Astrocyte of the spinal cord (primary cell): ENCODE results near the gene GALNTL6.

Experiments
- DNase-seq: peaks from one replicate; pipeline ENCODE4 v3.0.0; 2011; ENCODE audit warnings: low read depth, low spot score
- H3K4me3 ChIP-seq: 2 replicates; pipeline ENCODE4 v1.5.1; 2011; ENCODE audit warnings: low read depth, mild to moderate bottlenecking, low read length, moderate library complexity
- CTCF ChIP-seq: IDR thresholded peaks from 2 replicates; pipeline ENCODE4 v1.5.1; 2012; ENCODE audit warnings: low read depth, mild to moderate bottlenecking, low read length, inconsistent platforms
- in situ Hi-C: cut with HindIII; loops from 2 replicates; pipeline ENCODE4 v1.10.0; 2017; ENCODE audit warnings: low sequenced_read_pairs

The GALNTL6 gene

GRCh38 chr4:172666711-172667368, 853.6 kb downstream of the GALNTL6 start:
- no peak for TF ChIP-seq CTCF
- no peak overlapping the region for H3K4me3 ChIP-seq
- DNase-seq = no peak
- in situ Hi-C loops = no loop called here

GRCh38 chr4:172674811-172675210, 861.6 kb downstream of the GALNTL6 start:
- no peak for DNase-seq
- in situ Hi-C loops = no loop called here
- no peak for TF ChIP-seq CTCF
- H3K4me3 ChIP-seq = no peak overlapping the region

- no peak for TF ChIP-seq CTCF
- no peak for DNase-seq
- no peak overlapping the region for H3K4me3 ChIP-seq
- in situ Hi-C loops = no loop called here
Observed at GRCh38 chr4:172675232-172675631, 862.0 kb downstream of the GALNTL6 start.

GRCh38 chr4:172680691-172681090, 867.5 kb downstream of the GALNTL6 start:
- no peak for TF ChIP-seq CTCF
- in situ Hi-C loops = no loop called here
- DNase-seq = no peak
- H3K4me3 ChIP-seq = no peak overlapping the region

GRCh38 chr4:172683021-172683420, 869.8 kb downstream of the GALNTL6 start:
- in situ Hi-C loops = no loop called here
- peak; percentile 29 for DNase-seq
- H3K4me3 ChIP-seq = no peak overlapping the region
- TF ChIP-seq CTCF = no peak

GRCh38 chr4:172686021-172686420, 872.8 kb downstream of the GALNTL6 start:
- in situ Hi-C loops = no loop called here
- TF ChIP-seq CTCF = no peak

More at GRCh38 chr4:172686021-172686420, 872.8 kb downstream of the GALNTL6 start:
- no peak for DNase-seq
- H3K4me3 ChIP-seq = no peak overlapping the region
